A549 (cell line): ENCODE measurements around the gene SLC46A1. TPM values are rescaled to one million over a fixed set of nuclear protein-coding genes. Genes with fewer than 3 reads are reported as not detected.
A peak's percentile ranks its signal among the peaks of the same experiment; 100 is the strongest.

ENCODE experiments used
- ATAC-seq, 2 experiments: fragments of 200-7000 bp in 1 of 2; fragments of >200 bp in 1 of 2; cut with Nextera tagmentation in 1 of 2; cut with Tn5 transposase in 1 of 2; 3 replicates each; pipeline versions ENCODE4 v1.8.0 to v1.9.1; 2018 to 2020; ENCODE audit warnings: mild to moderate bottlenecking in 1 of 2, moderate library complexity in 1 of 2
- CTCF ChIA-PET: fragments of 300-600 bp; sonication (Branson Sonifier 250); formaldehyde crosslinking; extraction: SDS; loops from one replicate; lab custom pipeline; 2021; ENCODE audit warnings: antibody characterized with exemption, inconsistent platforms; lab: Yijun Ruan, JAX
- POLR2A ChIA-PET: fragments of 350-600 bp; formaldehyde crosslinking; extraction: SDS; loops from one replicate; lab custom pipeline; 2021; ENCODE audit warnings: antibody characterized with exemption, inconsistent platforms; lab: Yijun Ruan, JAX
- DNase-seq, 2 experiments: peaks; one replicate each; pipeline versions ENCODE4 v3.0.0 to v3.0.0-alpha.2; 2011 to 2016; ENCODE audit warnings: low read depth in 1 of 2, low spot score in 1 of 2
- FAIRE-seq: peaks from 2 replicates; lab custom pipeline; 2011; peaks lifted over from hg19 to GRCh38; lab: Jason Lieb, UNC
- H3K27ac ChIP-seq, 2 experiments: fragments of >200 bp; sonication (Bioruptor Twin); formaldehyde crosslinking; 3 replicates each; pipeline ENCODE4 v1.5.1; 2016 to 2017
- H3K4me1 ChIP-seq: fragments of >200 bp; sonication (Bioruptor Twin); formaldehyde crosslinking; 3 replicates; pipeline ENCODE4 v1.6.1; 2016
- H3K4me2 ChIP-seq: fragments of >200 bp; sonication (Bioruptor Twin); formaldehyde crosslinking; 3 replicates; pipeline ENCODE4 v1.6.1; 2016
- H3K4me3 ChIP-seq: fragments of >200 bp; sonication (Bioruptor Twin); formaldehyde crosslinking; 3 replicates; pipeline ENCODE4 v1.5.1; 2016
- H3K9me3 ChIP-seq: fragments of >200 bp; sonication (Bioruptor Twin); formaldehyde crosslinking; 3 replicates; pipeline ENCODE4 v1.6.1; 2016
- ATOH8 ChIP-seq: fragments of 250-450 bp; sonication (Bioruptor Pico); IDR thresholded peaks from 2 replicates; pipeline ENCODE4 v1.5.0; 2020; ENCODE audit warnings: low read depth, mild to moderate bottlenecking, moderate library complexity
- BCL3 ChIP-seq: fragments of >200 bp; sonication (Bioruptor Twin); formaldehyde crosslinking; IDR thresholded peaks from 3 replicates; pipeline ENCODE4 v1.6.1; 2016
- CBX2 ChIP-seq: fragments of 200-600 bp; sonication (generic); IDR thresholded peaks from 2 replicates; pipeline ENCODE4 v1.6.1; 2016; ENCODE audit warnings: low read depth, mild to moderate bottlenecking, borderline replicate concordance
- CBX8 ChIP-seq: fragments of 200-600 bp; sonication (generic); IDR thresholded peaks from 2 replicates; pipeline ENCODE4 v1.6.1; 2016
- CHD2 ChIP-seq: fragments of 150-350 bp; IDR thresholded peaks from 2 replicates; pipeline ENCODE4 v1.6.1; 2014; ENCODE audit warnings: low read length; ENCODE audit not compliant: partially characterized antibody
- CHD4 ChIP-seq: fragments of 200-600 bp; sonication (generic); IDR thresholded peaks from 2 replicates; pipeline ENCODE4 v1.6.1; 2016; ENCODE audit warnings: antibody characterized with exemption, mild to moderate bottlenecking, borderline replicate concordance
- ESRRA ChIP-seq: fragments of 150-350 bp; IDR thresholded peaks from 2 replicates; pipeline ENCODE4 v1.6.1; 2014; ENCODE audit warnings: mild to moderate bottlenecking, low read length, borderline replicate concordance
- FOSB ChIP-seq: fragments of 250-450 bp; sonication (Bioruptor Pico); IDR thresholded peaks from 2 replicates; pipeline ENCODE4 v1.5.0; 2020; ENCODE audit warnings: mild to moderate bottlenecking, moderate library complexity
- FOXS1 ChIP-seq: fragments of 250-450 bp; sonication (Bioruptor Pico); IDR thresholded peaks from 2 replicates; pipeline ENCODE4 v1.5.0; 2020; ENCODE audit warnings: mild to moderate bottlenecking, moderate library complexity
- GATA3 ChIP-seq: IDR thresholded peaks from 2 replicates; pipeline ENCODE4 v1.6.1; 2012; ENCODE audit warnings: borderline replicate concordance
- HMGXB4 ChIP-seq: fragments of 250-450 bp; sonication (Bioruptor Pico); IDR thresholded peaks from 2 replicates; pipeline ENCODE4 v1.5.0; 2021; ENCODE audit warnings: mild to moderate bottlenecking, moderate library complexity, borderline replicate concordance
- HOXA7 ChIP-seq: fragments of 250-450 bp; sonication (Bioruptor Pico); IDR thresholded peaks from 2 replicates; pipeline ENCODE4 v1.5.0; 2020; ENCODE audit warnings: mild to moderate bottlenecking, moderate library complexity
- HOXB13 ChIP-seq: fragments of 250-450 bp; sonication (Bioruptor Pico); IDR thresholded peaks from 2 replicates; pipeline ENCODE4 v1.5.0; 2020; ENCODE audit warnings: low read depth, mild to moderate bottlenecking, moderate library complexity
- JUN ChIP-seq, 2 experiments: fragments of >200 bp; sonication (Bioruptor Twin); formaldehyde crosslinking; IDR thresholded peaks; 2 replicates in 1 of 2; 3 replicates in 1 of 2; pipeline ENCODE4 v1.6.1; 2016 to 2017
- KDM1A ChIP-seq: fragments of 200-600 bp; sonication (generic); IDR thresholded peaks from 2 replicates; pipeline ENCODE4 v1.6.1; 2016; ENCODE audit warnings: low read depth, mild to moderate bottlenecking
- MAFK ChIP-seq: fragments of 450-650 bp; IDR thresholded peaks from 2 replicates; pipeline ENCODE4 v1.6.1; 2014; ENCODE audit not compliant: partially characterized antibody
- MAZ ChIP-seq: fragments of 150-350 bp; IDR thresholded peaks from 2 replicates; pipeline ENCODE4 v1.6.1; 2014; ENCODE audit warnings: antibody characterized with exemption, low read depth, low read length, borderline replicate concordance
- MYC ChIP-seq: IDR thresholded peaks from 2 replicates; pipeline ENCODE4 v1.6.1; 2012; ENCODE audit warnings: mild to moderate bottlenecking, inconsistent platforms, low read length, improper control_type of control experiment, borderline replicate concordance
- NFE2L2 ChIP-seq: fragments of 150-350 bp; conservative IDR thresholded peaks from 2 replicates; pipeline ENCODE4 v1.6.1; 2014; ENCODE audit warnings: low read length
- NPAS2 ChIP-seq: fragments of 250-450 bp; sonication (Bioruptor Pico); IDR thresholded peaks from 2 replicates; pipeline ENCODE4 v1.8.0; 2022; ENCODE audit warnings: mild to moderate bottlenecking, moderate library complexity, borderline replicate concordance
- NR3C1 ChIP-seq: fragments of >200 bp; sonication (Bioruptor Twin); formaldehyde crosslinking; IDR thresholded peaks from 3 replicates; pipeline ENCODE4 v1.6.1; 2017
- PHF8 ChIP-seq: fragments of 200-600 bp; sonication (generic); IDR thresholded peaks from 2 replicates; pipeline ENCODE4 v1.6.1; 2016; ENCODE audit warnings: low read depth, mild to moderate bottlenecking, antibody characterized with exemption, moderate library complexity, borderline replicate concordance
- POLR2A ChIP-seq: IDR thresholded peaks from 2 replicates; pipeline ENCODE4 v1.6.1; 2012; ENCODE audit warnings: mild to moderate bottlenecking, low read length
- RNF2 ChIP-seq: fragments of 200-600 bp; sonication (generic); IDR thresholded peaks from 2 replicates; pipeline ENCODE4 v1.6.1; 2016; ENCODE audit warnings: low read depth, mild to moderate bottlenecking, antibody characterized with exemption, moderate library complexity, borderline replicate concordance
- SMC3 ChIP-seq: fragments of >200 bp; sonication (Bioruptor Twin); formaldehyde crosslinking; IDR thresholded peaks from 3 replicates; pipeline ENCODE4 v1.6.1; 2018; ENCODE audit warnings: inconsistent platforms
- SREBF2 ChIP-seq: fragments of 450-650 bp; IDR thresholded peaks from 2 replicates; pipeline ENCODE4 v1.6.1; 2014; ENCODE audit warnings: mild to moderate bottlenecking, moderate library complexity
- TFCP2L1 ChIP-seq: fragments of 250-450 bp; sonication (Bioruptor Pico); IDR thresholded peaks from 2 replicates; pipeline ENCODE4 v1.5.0; 2021; ENCODE audit warnings: mild to moderate bottlenecking
- TP53 ChIP-seq: fragments of 250-450 bp; sonication (Bioruptor Pico); IDR thresholded peaks from 2 replicates; pipeline ENCODE4 v1.5.0; 2021; ENCODE audit warnings: mild to moderate bottlenecking, moderate library complexity
- USF2 ChIP-seq: fragments of 450-650 bp; IDR thresholded peaks from 2 replicates; pipeline ENCODE4 v1.6.1; 2014; ENCODE audit warnings: antibody characterized with exemption
- ZC3H11A ChIP-seq: fragments of 450-650 bp; IDR thresholded peaks from 2 replicates; pipeline ENCODE4 v1.6.1; 2014; ENCODE audit warnings: antibody characterized with exemption, mild to moderate bottlenecking
- ZFP36 ChIP-seq: fragments of 450-650 bp; IDR thresholded peaks from 2 replicates; pipeline ENCODE4 v1.6.1; 2014; ENCODE audit warnings: borderline replicate concordance; ENCODE audit not compliant: partially characterized antibody
- WGBS: methylation state at CpG from one replicate; pipeline ENCODE4 v1.1.6; 2017; ENCODE audit errors: missing lambda C conversion rate; 5-methylcytosine and 5-hydroxymethylcytosine counted together
- polyA plus RNA-seq, 4 experiments: library from polyadenylated mRNA; depleted of rRNA in 3 of 4; stranded (reverse); fragments of >200 nt; fragmentation: RNase III in 1 of 4; extraction: RNeasy Plus Mini Kit Qiagen cat#74134 plus additional on column Dnase treatment in 1 of 4; gene quantifications; 2 replicates in 3 of 4; 3 replicates in 1 of 4; pipeline ENCODE4 v1.2.3, GENCODE V29; 2011 to 2017

SLC46A1 gene
- polyA plus RNA-seq, 2 of the 4 experiments (the other 2 are of a cell fraction) = 12.8 to 23.7 TPM

GRCh38 chr17:28381141-28381825 is 24.7 kb downstream of the SLC46A1 start:
- Histone ChIP-seq H3K9me3 (no peaks in the 10 kb centered on the region), H3K4me1 (peaks cover 20% of the 10 kb centered on the region), H3K4me3 (no peak overlapping the region), H3K4me2 (no peak overlapping the region; the same call in 2 of the 3 replicates), H3K27ac (peak overlapping the region; percentile 76 to 79)
- POLR2A ChIA-PET = interaction anchor here (1.5 kb wide), 1 partner anchor 11 kb away, joined by 9 read pairs; the partner anchor contains the start of gene VTN
- CTCF ChIA-PET = interaction anchor here (2.0 kb wide), 1 partner anchor 36 kb away, joined by 6 read pairs; no protein-coding TSS in a partner anchor
- 88% methylated on average over 66 of the region's 72 CpGs for WGBS
- FAIRE-seq (no peak), DNase-seq (no peak), ATAC-seq (no peak)
- TF ChIP-seq HOXA7 = no peak
- no peak for TF ChIP-seq NR3C1
- no peak for TF ChIP-seq ESRRA
- TF ChIP-seq POLR2A = no peak
- no peak for TF ChIP-seq CBX8
- TF ChIP-seq RNF2 = no peak
- no peak for TF ChIP-seq USF2
- no peak for TF ChIP-seq ZC3H11A
- TF ChIP-seq MAFK = no peak
- no peak for TF ChIP-seq NFE2L2
- no peak for TF ChIP-seq FOSB (CRISPR knock-in tag)
- no peak for TF ChIP-seq MYC
- no peak for TF ChIP-seq TFCP2L1 (CRISPR knock-in tag)
- no peak for TF ChIP-seq GATA3
- no peak for TF ChIP-seq HOXB13 (CRISPR knock-in tag)
- no peak for TF ChIP-seq CHD4
- TF ChIP-seq CHD2 = no peak
- no peak for TF ChIP-seq ATOH8 (CRISPR knock-in tag)

- H3K27ac ChIP-seq = peak overlapping the region; percentile 76 to 79
- DNase-seq (peak in 1 of 2 experiments; percentile 80), FAIRE-seq (no peak), ATAC-seq (peak; percentile 70 to 89)
- no peak overlapping the region for H3K4me3 ChIP-seq
- WGBS = 51% methylated on average over 10 of the region's 10 CpGs
- ChIA-PET CTCF (interaction anchor here (1.0 to 2.0 kb wide), 3 partner anchors 9 to 37 kb away, joined by 3 to 6 read pairs (median 3); partner anchors contain the start of gene SARM1), POLR2A (interaction anchor here (1.0 to 1.5 kb wide), 5 partner anchors 9 to 44 kb away, joined by 3 to 9 read pairs (median 5); partner anchors contain the start of genes POLDIP2, SARM1 and VTN)
- peak overlapping the region; percentile 59 for H3K4me2 ChIP-seq
- H3K9me3 ChIP-seq = no peaks in the 10 kb centered on the region
- peaks cover 20% of the 10 kb centered on the region for H3K4me1 ChIP-seq
- no peak for TF ChIP-seq ZFP36
- TF ChIP-seq FOXS1 = no peak
- no peak for TF ChIP-seq TP53 (CRISPR knock-in tag)
- no peak for TF ChIP-seq NPAS2
- TF ChIP-seq ZC3H11A = no peak
- 0 out of 3 replicates have a peak, but pooled peaks have one; percentile 12 for TF ChIP-seq SMC3
- no peak for TF ChIP-seq TFCP2L1 (CRISPR knock-in tag)
- TF ChIP-seq HOXB13 (CRISPR knock-in tag) = no peak
- no peak for TF ChIP-seq HMGXB4 (CRISPR knock-in tag)
- TF ChIP-seq RNF2 = no peak
- no peak for TF ChIP-seq MAZ
- TF ChIP-seq PHF8 = no peak
- no peak for TF ChIP-seq KDM1A
- TF ChIP-seq BCL3 = 0 out of 3 replicates have a peak, but pooled peaks have one; percentile 18
- no peak for TF ChIP-seq SREBF2
- TF ChIP-seq NR3C1 = no peak
- peak in 1 of 2 experiments; percentile 66; a peak in 3 of 5 replicates for TF ChIP-seq JUN (IDR thresholded peaks at IDR 0.05)
- no peak for TF ChIP-seq CBX2
- no peak for TF ChIP-seq MAFK
- no peak for TF ChIP-seq NFE2L2
Measured at GRCh38 chr17:28379814-28380801, 25.9 kb downstream of the SLC46A1 start.
